Measurements from ENCODE around the gene ARPP21.

Gene ARPP21

DNA sequence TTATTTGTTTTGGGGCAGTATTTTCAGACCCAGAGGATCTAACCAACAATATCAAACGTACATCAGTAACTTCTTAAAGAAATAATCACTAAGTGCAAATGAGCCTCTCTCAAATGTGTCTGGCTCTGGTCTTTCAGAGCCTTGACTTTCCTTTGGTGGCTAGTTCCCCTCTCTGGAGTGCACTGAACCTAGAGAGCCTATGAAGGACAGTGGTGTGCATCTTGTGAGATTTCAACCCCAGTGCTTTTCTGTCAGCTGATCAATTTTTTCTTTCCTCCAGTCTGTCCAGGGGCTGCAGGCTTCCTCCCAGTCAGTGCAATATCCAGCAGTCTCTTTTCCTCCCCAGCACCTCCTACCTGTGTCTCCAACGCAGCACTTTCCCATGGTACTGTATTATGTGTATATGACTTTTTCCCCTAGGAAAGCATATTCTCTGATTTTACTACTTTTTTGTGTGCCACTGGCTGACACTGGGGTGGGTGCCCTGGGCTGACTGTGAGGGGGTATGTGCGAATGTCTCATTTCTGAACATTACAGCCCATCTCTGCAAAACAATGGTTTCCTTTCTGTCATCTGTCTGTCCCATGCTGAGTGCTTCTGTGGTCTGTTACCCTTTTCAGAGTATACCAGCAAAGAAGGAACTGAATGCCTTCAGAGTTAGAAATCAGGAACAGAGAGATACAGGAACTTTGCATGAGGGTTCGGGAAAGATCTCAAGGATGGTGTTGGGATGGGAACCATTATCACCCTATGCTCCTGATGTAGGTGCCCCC is 98.8 kb downstream of the ARPP21 start:
- no peak for DNase-seq

DNA sequence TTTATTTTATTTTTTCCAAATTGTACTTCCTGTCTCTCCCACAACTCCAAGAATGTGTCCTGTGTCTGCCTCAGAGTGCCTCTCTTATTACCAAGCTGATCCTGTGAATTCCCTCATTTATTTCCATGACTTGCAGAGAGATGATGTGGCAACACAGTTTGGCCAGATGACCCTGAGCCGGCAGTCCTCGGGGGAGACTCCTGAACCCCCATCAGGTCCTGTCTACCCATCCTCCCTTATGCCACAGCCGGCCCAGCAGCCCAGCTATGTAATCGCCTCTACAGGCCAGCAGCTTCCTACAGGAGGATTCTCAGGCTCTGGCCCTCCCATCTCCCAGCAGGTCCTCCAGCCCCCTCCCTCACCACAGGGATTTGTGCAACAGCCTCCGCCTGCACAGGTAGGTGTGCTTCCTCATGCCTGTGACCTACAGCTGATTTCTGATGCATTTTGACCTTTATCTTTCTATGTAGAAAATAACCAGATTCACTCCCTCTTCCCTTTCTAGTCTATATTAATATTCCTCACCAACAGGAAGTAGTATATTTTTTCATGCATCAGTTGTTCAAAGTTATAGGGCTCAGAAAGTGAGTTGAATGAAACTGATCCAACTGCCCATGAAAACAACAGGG is 100.0 kb downstream of the ARPP21 start:
- DNase-seq = no peak

DNA sequence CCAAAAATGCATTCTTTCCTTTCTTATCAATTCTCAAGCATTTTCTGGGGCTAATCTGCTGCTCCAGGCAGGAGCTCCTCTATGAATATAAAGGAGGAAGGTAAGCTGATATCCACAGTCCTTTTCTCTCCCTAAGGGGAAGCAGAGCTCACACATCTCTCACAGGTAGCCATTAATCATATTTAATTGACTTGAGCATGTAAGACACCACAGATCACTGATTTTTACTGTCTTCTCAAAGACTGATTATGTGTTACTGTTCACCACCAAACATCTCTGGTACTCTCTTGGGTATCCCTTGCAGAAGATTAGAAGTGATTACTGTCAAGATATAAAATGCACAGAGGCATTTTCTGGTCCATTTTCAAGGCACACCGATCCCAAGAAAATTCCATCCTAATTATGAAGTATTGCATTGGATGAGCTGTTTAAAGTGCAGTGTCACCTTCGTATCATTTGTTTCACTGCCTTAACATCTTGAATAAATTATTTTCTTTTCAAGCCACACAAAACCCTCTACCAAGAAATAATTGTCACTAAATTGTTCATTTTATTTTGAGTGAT is 100.7 kb downstream of the ARPP21 start:
- DNase-seq = no peak

DNA sequence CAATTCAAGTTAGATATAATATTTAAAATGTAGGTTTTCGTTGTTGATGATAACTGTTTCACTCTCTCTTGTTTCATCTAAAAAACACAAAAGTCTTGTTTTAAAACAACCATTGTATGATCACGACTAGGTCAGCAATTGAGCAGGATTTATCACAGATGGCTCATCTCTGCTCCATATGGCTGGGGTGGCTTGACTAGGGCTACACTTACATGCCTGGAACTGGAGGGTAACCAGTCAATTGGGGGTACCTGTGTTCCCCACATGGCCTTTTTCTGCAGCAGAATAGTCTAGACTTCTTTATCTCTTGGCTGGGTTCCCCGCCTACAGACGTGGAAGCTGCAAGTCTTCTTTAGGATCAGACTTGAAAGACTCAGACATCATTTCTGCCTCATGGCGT is 103.9 kb downstream of the ARPP21 start:
- DNase-seq = no peak

DNA sequence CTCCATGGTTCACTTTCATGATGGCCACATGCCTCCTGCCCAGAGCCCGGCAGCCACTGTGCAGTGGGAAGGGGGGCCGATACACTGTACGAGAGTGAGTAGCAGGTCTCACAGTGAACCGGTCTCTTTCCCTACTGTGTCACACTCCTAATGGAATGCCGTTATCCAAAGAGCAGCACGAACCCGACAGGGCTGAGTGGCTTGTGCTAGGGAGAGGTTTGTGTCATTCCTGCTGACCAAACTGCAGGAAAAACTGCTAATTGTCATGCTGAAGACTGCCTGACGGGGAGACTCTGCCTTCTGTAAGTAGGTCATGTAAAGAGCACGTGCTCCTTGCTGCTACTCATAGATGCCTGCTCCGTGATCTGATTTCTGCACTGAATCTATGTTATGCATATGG is 105.1 kb downstream of the ARPP21 start:
- DNase-seq = no peak

DNA sequence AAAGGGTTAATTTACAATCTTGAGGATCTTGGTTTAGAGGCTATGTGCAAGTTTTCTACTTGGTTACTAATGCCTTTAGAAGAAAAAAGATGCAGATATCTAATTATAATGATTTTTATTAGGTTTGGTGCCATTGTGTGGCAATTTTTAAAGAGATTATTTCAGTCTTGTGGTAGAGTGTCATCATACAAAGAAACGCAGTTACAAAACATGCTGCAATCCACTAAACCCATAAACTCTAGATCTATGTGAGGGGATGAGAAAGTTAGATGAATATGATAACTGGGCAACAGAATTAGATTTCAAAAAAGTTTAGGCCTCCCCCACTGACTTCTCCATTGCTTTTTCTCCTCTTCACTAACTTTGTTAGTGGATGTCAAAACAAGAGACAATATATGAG is 106.0 kb downstream of the ARPP21 start:
- no peak for DNase-seq

DNA sequence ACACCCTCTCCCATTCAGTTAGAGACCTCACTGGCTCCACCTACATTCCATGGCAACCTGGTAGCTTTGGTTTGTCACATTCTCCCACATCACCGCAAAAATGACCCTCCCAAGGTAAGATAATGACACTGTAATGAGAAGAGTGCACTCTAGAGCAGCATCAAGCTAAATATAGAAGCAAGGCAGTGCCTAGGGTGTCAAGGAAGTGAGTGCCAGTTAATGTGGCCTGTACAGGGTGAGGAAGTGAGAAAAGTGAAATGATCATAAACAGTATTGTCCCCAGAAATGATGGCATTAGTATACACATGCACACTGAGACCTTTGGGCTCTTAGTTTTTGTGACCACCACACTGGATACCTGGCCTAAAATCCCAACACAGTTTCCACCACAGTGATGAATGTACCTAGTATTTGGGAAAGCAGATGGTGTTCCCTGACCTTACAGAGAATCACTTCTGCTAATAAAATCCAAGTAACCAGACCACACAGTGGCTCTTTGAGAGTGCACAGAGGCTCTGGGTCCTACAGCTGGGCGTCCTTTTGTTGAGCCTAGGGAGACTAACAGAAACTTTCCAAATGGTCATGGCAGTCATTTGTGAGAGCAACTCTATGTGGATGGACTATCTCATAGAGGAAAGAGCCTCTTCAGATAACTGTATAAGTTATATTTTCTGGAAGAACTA is 106.6 kb downstream of the ARPP21 start:
- no peak for DNase-seq

DNA sequence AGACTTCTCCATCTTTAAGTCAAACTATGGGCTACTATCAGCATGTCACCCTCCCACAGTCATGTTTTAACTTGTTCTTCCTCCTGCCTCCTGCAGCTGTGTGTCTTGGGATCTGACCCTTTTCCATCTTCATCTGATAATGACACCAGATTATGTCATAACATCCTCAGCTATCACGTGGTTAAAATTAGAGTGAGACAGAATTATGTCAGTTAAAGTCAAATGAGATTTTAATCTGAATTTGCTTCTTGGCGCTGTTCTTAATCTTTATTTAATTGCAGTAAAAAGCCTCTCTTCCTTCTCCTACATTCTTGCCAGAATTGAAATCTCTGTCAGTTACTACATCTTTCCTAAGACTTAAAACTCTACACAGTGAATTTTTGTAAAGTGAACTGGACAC is 107.2 kb downstream of the ARPP21 start:
- no peak for DNase-seq

DNA sequence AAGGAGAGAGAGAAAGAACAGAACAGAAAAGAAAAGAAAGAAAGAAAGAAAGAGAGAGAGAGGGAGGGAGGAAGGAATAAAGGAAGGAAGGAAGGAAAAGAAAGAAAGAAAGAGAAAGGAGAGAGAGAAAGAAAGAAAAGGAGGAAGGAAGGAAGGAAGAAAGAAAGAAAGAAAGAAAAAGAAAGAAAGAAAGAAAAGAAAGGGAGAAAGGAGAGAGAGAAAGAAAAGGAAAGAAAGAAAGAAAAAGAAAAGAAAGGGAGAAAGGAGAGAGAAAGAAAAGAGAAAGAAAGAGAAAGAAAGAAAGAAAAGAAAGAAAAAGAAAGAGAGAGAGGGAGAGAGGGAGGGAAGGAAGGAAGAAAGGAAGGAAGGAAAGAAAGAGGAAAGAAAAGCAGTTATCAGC is 108.8 kb downstream of the ARPP21 start:
- no peak for DNase-seq

DNA sequence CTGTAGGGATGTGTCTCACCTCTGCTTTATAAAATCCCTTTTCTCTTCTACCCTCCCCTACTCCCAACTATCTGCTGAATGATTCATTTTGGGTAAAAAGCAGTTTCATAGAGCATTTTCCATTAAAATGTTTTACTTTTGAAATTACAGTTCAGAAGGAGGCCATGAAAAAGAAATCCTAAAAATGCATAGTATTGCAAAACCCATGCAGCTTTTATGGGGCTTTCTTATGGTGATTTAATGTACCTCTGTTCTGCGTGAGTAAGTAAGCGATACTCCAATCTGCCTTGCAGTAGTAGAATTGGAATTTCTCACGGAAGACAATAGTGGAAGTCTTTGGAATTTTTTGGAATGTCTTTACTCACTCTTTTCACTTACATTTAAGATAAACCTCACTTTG is 111.9 kb downstream of the ARPP21 start:
- no peak for DNase-seq

DNA sequence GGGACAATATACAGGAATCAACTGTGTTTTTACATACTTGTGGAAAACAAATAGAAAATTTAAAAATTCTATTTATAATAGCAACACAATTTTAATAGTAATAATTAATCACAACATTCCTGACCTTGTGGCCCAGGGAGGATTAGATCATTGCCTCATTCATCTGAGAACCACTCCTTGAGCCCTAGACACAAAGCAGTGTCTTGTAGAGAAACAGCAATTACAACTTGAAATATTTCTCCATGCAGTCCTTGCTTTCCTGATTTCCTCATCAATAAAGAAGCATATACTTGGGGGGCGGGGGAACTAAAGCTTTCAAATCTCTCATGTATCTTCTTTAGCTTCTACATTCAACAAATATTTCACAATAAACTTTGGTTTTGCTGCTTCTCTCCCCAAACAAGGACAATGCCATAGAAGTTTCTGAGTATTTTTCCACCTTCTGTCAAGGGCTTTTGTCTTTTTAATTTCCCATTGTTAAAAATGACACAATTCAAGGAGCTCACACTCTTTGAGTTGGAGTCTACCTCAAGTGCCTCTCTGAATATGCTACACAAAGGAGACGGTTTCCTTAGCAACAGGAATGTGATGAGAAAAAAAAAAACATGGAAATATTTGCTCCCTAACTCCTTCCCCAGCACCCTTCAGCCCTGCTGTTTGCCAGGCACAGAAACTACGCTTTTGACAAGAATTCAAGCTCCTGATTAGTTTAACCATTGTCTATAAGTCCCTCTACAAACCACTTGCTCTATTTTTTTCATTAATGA is 118.8 kb downstream of the ARPP21 start:
- DNase-seq = no peak

DNA sequence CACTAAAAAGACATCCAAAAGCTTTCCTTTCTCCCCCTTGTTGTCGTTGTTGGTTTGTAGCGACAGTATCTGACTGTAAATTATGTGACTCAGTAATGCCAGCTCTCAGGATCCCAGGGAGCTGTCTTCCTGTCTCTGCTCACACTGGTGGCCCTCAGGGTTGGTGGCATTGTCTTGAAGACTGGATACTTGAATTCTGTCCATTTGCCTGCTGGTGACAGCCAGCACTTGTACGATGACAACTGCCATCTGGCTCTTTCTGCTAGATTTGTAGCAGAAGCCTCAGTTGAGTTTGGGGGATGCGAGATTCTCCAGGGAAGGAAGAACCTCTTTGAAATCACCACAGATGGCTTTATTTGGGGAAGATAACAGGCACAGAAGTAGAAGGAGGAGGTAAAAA is 120.8 kb downstream of the ARPP21 start:
- DNase-seq = no peak

DNA sequence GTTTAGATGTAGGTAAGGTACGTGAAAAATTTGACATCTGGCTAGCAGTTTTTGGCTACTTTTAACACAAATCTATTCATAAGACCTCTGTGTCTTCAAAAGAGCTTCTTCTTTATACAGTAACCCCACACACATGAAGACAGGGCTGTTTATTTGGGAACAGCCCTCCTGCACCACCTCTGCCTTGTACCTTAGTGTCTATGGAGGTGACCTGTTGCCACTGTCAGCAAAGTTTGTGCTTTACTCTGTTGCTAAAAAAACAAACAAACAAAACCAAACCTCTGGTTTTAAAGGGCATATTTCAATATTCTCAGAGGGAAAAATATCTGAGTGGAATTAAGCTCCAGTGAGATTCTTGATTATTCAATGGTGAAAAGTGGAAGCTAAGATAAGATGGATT is 122.0 kb downstream of the ARPP21 start:
- DNase-seq = no peak

DNA sequence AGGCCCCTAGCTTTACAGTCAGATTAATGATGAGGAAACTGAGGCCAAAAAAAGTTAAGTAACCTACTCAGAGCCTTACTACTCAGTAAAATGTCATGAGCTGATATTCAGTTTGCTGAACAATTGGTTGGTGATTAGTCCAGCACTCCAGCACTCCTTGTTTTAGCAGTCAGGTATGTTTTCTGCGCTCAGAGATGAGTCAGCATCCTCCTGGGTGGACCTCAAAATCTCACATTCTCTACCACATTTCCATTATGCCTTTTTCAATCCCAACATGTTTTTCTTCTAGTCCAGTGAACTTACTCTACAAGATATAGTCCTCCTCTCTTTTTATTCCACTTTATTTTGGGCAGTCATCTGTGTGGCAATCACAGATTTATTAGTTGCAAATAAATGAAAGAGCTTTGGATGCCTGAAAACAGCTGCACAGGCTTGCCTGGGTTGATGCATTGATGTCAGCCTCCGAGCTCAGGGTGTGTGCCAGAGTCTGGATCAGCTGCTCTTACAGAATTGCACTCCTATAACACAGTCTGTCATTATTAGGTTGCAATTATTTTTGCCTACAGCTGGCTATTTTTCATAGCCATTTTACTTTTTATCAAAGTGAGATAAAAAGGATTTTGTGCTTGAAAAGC is 133.2 kb downstream of the ARPP21 start:
- no peak for DNase-seq

DNA sequence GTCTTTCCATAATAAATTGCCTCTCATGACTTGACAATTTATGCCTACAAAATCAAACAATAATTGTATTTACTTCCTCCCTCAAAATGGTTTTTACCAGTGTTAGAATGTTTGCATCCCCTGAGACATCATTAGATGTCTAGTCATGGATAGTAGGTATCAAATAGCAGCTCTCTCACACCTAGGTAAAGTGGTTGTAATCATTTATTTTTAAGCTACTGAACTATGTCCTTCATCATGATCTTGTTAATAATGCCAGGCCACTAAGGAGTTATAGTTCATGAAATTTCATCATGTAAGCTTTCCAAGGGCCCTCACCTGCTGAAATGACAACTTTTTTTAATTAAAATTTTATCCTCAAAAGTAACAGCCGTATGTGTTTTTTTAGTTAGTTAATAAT is 134.1 kb downstream of the ARPP21 start:
- DNase-seq = no peak

DNA sequence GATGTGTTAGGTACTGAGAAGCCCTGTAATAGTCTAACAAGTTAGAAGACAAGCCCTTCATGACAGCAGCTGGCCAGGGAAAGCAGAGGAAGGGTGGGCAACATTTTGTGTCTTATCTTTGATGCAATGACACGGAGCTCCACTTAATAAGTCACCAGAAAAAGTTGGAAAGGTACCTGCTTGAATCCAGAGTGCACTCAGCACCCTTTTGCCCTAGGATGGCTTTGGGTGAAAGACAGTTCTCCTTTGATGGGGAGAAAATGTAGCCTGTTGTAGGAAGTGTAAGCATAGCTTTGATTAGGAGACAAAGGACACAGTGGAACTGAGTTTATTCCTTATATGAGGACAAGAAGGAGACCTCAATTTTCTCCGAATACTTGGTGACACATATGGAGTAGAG is 137.0 kb downstream of the ARPP21 start:
- no peak for DNase-seq

DNA sequence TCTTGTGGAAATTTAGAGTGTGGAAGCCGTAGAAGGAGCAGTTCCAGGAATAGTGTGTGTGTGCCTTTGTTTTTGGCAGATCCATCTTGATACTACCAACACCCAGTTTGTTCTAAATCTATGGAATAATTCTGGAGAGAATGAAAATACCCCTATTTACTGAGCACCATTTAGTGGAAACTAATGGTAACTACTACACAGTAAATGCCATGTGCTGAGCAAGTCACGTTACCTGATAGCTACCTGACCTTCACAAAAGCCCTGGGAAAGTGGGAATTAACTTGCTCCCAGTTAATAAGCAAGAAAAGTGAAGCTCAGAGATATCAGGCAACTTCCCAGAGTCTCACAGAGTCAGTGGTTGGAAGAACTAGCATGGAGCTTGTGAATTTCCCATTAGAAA is 137.7 kb downstream of the ARPP21 start:
- no peak for DNase-seq

DNA sequence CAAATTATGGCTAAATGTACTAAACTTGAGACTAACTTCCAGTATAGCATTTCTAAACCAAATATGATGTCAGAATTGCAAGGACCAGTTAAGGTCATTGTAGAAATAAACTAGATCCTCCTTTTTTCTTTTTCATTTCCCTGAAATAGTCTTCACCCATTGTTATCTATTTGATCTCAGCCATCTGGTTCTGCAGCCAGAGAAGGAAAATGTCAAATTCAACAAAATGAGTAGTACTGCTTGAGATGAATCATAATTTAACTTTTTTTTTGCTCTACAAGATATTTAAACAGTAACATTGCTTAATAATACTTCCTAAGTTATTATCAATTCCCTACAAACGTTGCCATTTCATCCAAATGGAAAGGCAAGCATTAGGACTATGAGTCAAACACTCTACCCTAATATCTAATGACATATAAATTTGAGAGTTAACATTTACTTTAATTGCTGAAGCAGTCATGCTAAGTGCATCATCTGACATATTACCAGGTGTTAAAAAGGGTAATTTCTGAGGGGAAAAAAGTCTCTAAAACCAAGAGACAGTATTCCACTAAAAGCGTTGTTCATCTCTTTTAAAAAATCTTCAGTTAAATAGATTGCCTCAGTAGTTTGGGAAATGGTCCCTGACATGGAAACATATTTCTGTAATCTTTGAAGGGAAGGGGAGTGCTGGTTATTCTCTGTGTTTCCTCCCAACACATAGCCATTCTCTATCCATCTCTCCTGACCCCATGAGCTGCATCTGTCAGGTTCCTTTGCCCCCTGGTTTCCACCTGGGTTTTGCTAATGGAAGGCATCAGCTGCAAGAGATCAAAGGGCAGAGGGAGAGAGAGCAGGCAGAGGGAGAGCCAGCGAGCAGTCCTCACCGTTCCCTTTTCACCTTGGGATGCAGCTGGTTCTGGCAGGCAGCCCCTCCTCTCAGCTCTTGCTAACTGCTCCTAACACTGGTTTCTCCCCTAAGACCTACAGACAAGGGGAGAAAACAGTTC is 138.5 kb downstream of the ARPP21 start:
- no peak for DNase-seq

DNA sequence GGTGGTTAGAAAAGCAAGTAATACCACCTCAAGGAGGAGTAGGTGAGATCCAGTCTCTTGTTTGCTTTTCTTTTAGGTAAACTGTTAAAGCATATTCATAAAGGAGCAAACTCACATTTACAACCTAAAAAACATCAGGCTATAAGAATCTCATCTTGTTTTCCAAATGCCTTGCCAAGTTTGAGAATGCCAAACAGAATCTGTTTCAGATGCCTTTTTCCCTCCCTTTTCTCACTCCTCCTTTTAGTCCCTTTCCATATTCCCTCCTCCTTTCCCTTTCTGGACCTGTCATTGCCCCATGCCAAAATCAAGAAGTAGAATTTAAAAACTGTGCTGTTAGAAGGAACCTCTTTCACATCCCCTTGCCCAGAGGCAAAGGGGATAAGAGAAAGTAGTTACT is 140.3 kb downstream of the ARPP21 start:
- no peak for DNase-seq

DNA sequence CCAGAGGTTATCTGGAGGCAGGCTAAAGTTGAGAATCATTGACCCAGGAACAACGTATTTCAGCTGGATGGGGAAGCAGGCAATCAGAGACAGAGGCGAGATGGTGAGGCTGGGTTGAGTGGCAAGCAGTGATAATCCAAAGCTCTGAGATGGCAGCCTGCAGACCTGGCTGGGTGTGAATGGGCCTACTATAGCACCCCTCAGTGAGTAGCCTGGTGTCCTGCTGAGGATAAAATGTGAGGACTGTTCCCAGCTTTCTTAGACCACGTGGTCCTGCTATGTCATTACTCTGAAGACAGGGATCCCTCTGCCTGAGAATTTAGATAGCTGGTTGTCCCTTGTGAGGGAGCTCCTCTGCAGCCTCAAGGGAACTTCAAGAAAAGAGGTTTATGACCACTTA is 141.5 kb downstream of the ARPP21 start:
- no peak for DNase-seq

DNA sequence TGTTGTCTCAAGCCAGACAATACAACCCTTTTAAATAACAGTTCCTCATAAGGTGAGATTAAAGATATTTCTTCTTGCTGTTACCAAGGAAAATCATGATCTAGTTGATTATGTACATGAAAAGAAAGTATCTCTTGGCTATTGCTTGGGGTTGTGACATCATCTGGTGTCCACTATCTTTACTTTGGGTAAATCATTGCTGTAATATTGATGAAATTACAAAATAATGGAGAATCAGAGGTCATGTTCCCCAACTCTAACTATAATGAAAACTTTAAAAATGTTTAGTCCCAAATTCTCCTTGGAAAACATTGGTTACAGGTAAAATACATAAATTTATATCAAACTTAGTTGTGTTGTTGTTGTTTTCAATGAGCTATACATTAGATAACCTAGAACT is 142.2 kb downstream of the ARPP21 start:
- DNase-seq = no peak
